ENCODE measurements around the gene NUDT21. TPM values are rescaled to one million over a fixed set of nuclear protein-coding genes. Genes with fewer than 3 reads are reported as not detected.

Gene NUDT21
- total and polyA plus RNA-seq, 8 donors = 7.9 to 57.6 (median 46.8) TPM

DNA sequence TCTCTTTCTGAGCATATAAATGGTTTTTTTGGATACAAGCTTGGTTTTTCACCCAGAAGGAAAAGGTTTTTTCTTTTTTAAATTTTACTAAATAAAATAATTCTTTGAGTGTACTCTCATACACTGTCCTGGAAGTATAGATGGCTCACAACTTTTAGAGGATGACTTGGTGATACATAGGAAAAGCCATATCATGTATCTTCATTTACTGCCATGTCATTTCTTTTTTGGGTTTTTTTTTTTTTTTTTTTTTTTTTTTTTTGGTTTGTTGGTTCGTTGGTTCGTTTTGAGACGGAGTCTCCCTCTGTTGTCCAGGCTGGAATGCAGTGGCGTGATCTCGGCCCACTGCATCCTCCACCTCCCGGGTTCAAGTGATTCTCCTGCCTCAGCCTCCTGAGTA, 12.0 kb upstream of the NUDT21 start:
- intact Hi-C loops (cut with DNase I) = no loop called here
- Histone ChIP-seq H3K9me3 (no peaks in the 10 kb centered on the region), H3K27ac (no peak overlapping the region), H3K4me3 (no peak overlapping the region), H3K4me1 (peaks cover 0 to 4% (median 0%) of the 10 kb centered on the region in 3 donors), H3K36me3 (peaks cover 0 to 32% (median 8%) of the 10 kb centered on the region in 3 donors), H3K27me3 (no peaks in the 10 kb centered on the region)
- DNase-seq = no peak
- no peak for ATAC-seq
- TF ChIP-seq, protein P1, sequence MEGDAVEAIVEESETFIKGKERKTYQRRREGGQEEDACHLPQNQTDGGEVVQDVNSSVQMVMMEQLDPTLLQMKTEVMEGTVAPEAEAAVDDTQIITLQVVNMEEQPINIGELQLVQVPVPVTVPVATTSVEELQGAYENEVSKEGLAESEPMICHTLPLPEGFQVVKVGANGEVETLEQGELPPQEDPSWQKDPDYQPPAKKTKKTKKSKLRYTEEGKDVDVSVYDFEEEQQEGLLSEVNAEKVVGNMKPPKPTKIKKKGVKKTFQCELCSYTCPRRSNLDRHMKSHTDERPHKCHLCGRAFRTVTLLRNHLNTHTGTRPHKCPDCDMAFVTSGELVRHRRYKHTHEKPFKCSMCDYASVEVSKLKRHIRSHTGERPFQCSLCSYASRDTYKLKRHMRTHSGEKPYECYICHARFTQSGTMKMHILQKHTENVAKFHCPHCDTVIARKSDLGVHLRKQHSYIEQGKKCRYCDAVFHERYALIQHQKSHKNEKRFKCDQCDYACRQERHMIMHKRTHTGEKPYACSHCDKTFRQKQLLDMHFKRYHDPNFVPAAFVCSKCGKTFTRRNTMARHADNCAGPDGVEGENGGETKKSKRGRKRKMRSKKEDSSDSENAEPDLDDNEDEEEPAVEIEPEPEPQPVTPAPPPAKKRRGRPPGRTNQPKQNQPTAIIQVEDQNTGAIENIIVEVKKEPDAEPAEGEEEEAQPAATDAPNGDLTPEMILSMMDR (IDR thresholded peaks at IDR 0.05) = no peak
- 95 to 99% methylated on average over 6 of the region's 6 CpGs for whole genome bisulfite sequencing, 2 donors
- no peak for FAIRE-seq

DNA sequence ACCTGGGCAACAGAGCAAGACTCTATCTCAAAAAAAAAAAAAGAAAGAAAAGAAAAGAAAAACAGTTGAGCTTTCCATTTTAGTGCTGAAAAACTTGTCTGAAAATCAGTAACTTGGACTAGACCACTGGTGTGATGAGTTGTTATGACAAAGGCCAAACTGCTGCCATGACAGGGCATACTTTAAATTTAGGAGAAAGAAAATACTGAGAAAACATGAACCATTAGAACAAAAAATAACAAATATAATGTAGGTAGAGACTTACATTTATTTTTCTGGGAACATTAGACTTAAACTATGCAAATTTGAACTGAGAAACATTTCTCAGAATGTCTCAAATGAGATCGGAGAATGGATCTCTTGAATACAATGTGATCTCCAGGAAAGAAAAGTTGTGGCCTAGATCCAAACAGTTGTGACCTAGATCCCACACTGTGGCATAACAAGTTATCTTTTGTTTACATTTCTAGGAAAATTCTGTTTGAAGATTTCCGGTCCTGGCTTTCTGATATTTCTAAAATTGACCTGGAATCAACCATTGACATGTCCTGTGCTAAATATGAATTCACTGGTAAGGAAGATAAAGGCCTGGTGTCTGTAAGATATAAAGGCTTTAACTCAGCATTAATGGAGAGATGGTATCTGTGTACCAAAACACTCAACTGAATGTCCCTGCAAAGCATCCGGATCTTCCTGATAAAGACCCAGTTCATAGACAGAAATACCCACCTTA, 11.1 kb upstream of the NUDT21 start:
- FAIRE-seq = no peak
- TF ChIP-seq, protein P1 (IDR thresholded peaks at IDR 0.05) = no peak

DNA sequence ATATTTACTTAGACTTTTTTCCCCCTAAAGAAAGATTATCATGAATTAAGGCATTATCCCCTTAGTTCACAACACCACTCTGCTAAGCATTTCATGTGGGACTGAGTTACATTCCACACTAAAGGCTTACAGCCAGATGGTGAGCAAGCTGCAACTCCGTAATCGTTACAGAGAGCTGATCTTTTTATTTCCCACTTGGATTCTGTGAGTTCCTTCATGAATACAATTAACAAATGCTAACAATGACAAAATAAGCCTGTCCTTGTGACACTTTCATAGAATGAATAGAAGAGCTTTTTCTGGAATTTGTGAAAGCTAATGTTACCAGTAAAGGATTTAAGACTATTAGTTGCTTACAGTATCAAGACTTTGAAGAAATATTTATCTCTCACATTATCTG, 9.0 kb upstream of the NUDT21 start:
- FAIRE-seq (no peak), ATAC-seq (no peak), DNase-seq (no peak)
- intact Hi-C loops (cut with DNase I) = no loop called here
- WGBS, 2 donors = 91 to 97% methylated on average over 2 of the region's 2 CpGs
- Histone ChIP-seq H3K4me1 (peaks cover 0 to 4% (median 0%) of the 10 kb centered on the region in 3 donors), H3K4me3 (no peak overlapping the region), H3K36me3 (peaks cover 0 to 23% (median 3%) of the 10 kb centered on the region in 3 donors), H3K27me3 (no peaks in the 10 kb centered on the region), H3K9me3 (no peaks in the 10 kb centered on the region), H3K27ac (no peak overlapping the region)
- TF ChIP-seq, protein P1 (IDR thresholded peaks at IDR 0.05) = no peak

More for the DNA sequence above, 11.1 kb upstream of the NUDT21 start:
- WGBS, 2 donors = 43 to 45% methylated on average over 3 of the region's 3 CpGs
- no peaks in the 10 kb centered on the region for H3K9me3 ChIP-seq
- H3K4me3 ChIP-seq = no peak overlapping the region
- intact Hi-C loops (cut with DNase I) = no loop called here
- H3K36me3 ChIP-seq = peaks cover 0 to 26% (median 3%) of the 10 kb centered on the region in 3 donors
- H3K27me3 ChIP-seq = no peaks in the 10 kb centered on the region
- H3K4me1 ChIP-seq = peaks cover 0 to 4% (median 0%) of the 10 kb centered on the region in 3 donors
- peak in 2 of 4 donors; percentile 31 to 68 for ATAC-seq
- no peak for DNase-seq
- no peak overlapping the region for H3K27ac ChIP-seq

DNA sequence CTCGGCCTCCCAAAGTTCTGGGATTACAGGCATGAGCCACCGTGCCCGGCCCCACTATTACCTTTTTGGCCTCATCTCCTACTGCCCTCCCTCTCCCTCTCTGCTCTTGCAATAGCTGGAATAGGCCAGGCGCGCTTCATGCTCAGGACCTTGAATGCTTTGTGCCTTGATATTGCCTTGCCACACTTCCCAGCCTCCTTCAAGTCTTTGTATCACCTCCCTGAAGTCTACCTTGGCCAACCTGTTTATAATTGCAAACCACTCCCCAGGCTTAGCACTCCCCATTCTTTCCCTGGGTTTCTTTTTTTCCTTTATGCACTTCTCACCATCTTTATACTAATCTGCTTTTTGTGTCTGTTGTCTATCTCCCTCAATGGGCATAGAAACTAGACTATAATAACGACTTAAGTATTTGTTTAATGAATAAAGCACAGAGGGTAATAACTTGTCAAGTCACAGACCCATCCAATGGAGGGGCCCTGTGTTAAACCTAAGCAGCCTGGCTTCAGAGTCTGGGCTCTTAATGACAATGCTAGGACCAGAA, 6.9 kb upstream of the NUDT21 start:
- no peak for DNase-seq
- Histone ChIP-seq H3K27me3 (no peaks in the 10 kb centered on the region), H3K36me3 (peaks cover 0 to 22% (median 3%) of the 10 kb centered on the region in 3 donors), H3K27ac (no peak overlapping the region), H3K9me3 (no peaks in the 10 kb centered on the region), H3K4me3 (no peak overlapping the region), H3K4me1 (peaks cover 2 to 4% (median 2%) of the 10 kb centered on the region in 3 donors)
- ATAC-seq = no peak
- no peak for FAIRE-seq
- WGBS, 2 donors = 86 to 89% methylated on average over 6 of the region's 6 CpGs
- intact Hi-C loops (cut with DNase I) = no loop called here
- TF ChIP-seq, protein P1 (IDR thresholded peaks at IDR 0.05) = no peak

Data from pancreas (tissue), 10 donors.